Fibroblast of the conjunctiva (primary cell): ENCODE results near the gene PEX7.
"Not testable (repeated sequence)": the region's sequence is repeated elsewhere in the genome, so short reads cannot be mapped to it uniquely, and the experiment has no call there.

ENCODE experiments used
- DNase-seq: peaks from one replicate; pipeline ENCODE4 v3.0.0-alpha.2; 2010; ENCODE audit warnings: low read depth

PEX7 gene

GRCh38 chr6:136952714-136953260 is 130.4 kb downstream of the PEX7 start:
- DNase-seq = no peak

- no peak for DNase-seq
These were observed 132.7 kb downstream of the PEX7 start for GRCh38 chr6:136955123-136955522.

GRCh38 chr6:136956590-136957544 is 134.5 kb downstream of the PEX7 start:
- DNase-seq = no peak

GRCh38 chr6:136958168-136958567 is 135.8 kb downstream of the PEX7 start:
- DNase-seq = no peak

GRCh38 chr6:136959471-136959891 is 137.1 kb downstream of the PEX7 start:
- no peak for DNase-seq

GRCh38 chr6:136959935-136960334 is 137.5 kb downstream of the PEX7 start:
- not testable (repeated sequence) for DNase-seq

GRCh38 chr6:136960781-136961180 is 138.4 kb downstream of the PEX7 start:
- DNase-seq = no peak

GRCh38 chr6:136961848-136962247 is 139.5 kb downstream of the PEX7 start:
- DNase-seq = no peak

- no peak for DNase-seq
These were observed 140.3 kb downstream of the PEX7 start for GRCh38 chr6:136962661-136963060.

GRCh38 chr6:136963259-136963658 is 140.9 kb downstream of the PEX7 start:
- DNase-seq = no peak
